ENCODE measurements around the gene MBP. TPM values are rescaled to one million over a fixed set of nuclear protein-coding genes. Genes with fewer than 3 reads are reported as not detected.

The MBP gene
- total RNA-seq, 1 experiment from 2014 or later, result not detected

DNA sequence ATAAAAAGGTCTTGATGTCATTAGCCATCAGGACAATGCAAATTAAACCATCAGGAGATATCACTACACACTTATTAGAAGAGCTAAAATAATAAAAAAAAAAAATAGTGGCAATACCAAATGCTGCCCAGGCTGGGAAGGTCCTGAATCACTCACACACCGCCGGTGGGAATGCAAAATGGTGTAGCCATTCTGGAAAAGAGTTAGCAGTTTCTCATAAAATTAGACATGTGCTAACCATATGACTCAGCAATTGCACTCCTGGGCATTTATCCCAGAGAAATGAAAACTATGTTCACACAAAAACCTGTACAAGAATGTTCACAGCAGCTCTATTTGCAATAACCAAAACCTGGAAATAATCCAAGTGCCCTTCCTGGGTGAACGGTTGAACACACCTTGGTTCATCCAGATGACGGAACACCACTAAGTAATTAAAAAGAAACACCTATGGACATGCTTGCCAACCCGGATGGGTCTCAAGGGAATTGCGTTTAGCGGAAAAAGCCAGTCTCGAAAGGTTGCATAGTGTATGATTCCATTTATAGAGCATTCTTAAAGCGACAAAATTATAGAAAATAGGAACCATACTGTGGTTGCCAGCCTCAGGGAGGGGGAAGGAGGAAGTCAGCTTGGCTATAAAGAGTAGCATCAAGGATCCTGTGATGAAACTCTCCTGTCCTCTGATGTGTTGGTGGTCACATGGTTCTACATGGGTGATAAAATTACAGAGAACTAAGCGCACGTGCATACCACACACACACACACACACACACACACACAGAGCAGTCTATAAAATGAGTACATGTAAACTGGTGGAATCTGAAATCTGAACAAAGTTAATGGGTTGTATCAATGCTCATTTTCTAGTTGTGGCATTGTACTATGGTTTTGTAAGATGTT, 4.6 kb downstream of the MBP start:
- no peak for DNase-seq (ENCODE audit: low spot score)
- intact Hi-C loops (cut with micrococcal nuclease; ENCODE audit: unreplicated experiment), result no loop called here
- H3K27me3 ChIP-seq (replicated peaks; ENCODE audit: insufficient read depth, low read depth, low read length, poor library complexity), result peaks cover 45% of the 10 kb centered on the region

DNA sequence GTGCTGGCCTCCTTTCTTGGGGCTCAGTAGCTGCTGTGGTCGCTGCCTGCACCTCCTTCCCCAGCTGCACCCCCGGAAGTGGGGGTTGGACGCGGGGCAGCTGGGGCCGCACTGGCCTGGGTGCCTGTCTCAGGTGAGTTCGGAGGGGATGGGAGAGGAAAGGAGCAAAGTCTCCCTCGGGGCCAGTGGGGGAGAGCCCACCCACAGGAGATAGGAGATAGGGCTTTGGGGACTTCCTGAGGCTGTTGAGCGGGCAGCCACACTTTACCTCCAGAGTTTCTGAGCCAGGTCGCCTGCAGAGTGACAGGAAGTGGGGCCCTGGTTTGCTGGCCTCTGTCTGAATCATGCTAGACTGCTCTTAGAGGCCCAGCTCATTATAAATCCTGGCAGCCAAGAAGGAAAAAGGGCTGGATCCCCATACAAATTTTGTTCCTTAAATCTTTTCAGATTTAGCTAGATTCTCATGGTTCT, 8.1 kb downstream of the MBP start:
- TF ChIP-seq, protein P1, sequence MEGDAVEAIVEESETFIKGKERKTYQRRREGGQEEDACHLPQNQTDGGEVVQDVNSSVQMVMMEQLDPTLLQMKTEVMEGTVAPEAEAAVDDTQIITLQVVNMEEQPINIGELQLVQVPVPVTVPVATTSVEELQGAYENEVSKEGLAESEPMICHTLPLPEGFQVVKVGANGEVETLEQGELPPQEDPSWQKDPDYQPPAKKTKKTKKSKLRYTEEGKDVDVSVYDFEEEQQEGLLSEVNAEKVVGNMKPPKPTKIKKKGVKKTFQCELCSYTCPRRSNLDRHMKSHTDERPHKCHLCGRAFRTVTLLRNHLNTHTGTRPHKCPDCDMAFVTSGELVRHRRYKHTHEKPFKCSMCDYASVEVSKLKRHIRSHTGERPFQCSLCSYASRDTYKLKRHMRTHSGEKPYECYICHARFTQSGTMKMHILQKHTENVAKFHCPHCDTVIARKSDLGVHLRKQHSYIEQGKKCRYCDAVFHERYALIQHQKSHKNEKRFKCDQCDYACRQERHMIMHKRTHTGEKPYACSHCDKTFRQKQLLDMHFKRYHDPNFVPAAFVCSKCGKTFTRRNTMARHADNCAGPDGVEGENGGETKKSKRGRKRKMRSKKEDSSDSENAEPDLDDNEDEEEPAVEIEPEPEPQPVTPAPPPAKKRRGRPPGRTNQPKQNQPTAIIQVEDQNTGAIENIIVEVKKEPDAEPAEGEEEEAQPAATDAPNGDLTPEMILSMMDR (conservative IDR thresholded peaks at IDR 0.05; ENCODE audit: low read depth, low read length), result no peak
- no peak for TF ChIP-seq EZH2 (IDR thresholded peaks at IDR 0.05; ENCODE audit: borderline replicate concordance, low read depth, low read length, poor library complexity, severe bottlenecking)
- peaks cover 5% of the 10 kb centered on the region for H3K4me1 ChIP-seq (ENCODE audit: insufficient read depth, low read length, poor library complexity, severe bottlenecking)
- CTCF ChIA-PET, result no interaction called here
- H3K4me3 ChIP-seq (ENCODE audit: low read depth, low read length, poor library complexity, severe bottlenecking), result no peak overlapping the region
- peak; percentile 27 for DNase-seq (ENCODE audit: low spot score)
- POLR2A ChIA-PET (ENCODE audit: low non-redundant PET), result no interaction called here
- peaks cover 9% of the 10 kb centered on the region for H3K27me3 ChIP-seq (replicated peaks; ENCODE audit: insufficient read depth, low read depth, low read length, poor library complexity)
- H3K9me3 ChIP-seq (ENCODE audit: low read depth, low read length, poor library complexity, severe bottlenecking), result no peaks in the 10 kb centered on the region
- BruUV-seq (replicated peaks), result no TSS peak
- no peak overlapping the region for H3K27ac ChIP-seq (ENCODE audit: low read depth, low read length, poor library complexity, severe bottlenecking)
- intact Hi-C loops (cut with micrococcal nuclease; ENCODE audit: unreplicated experiment), result no loop called here
- no peaks in the 10 kb centered on the region for H3K36me3 ChIP-seq (ENCODE audit: insufficient read depth, low read length, poor library complexity, severe bottlenecking)

More for the DNA sequence above, 4.6 kb downstream of the MBP start:
- BruUV-seq (replicated peaks), result no TSS peak
- Histone ChIP-seq H3K36me3 (ENCODE audit: insufficient read depth, low read length, poor library complexity, severe bottlenecking) (no peaks in the 10 kb centered on the region), H3K9me3 (ENCODE audit: low read depth, low read length, poor library complexity, severe bottlenecking) (no peaks in the 10 kb centered on the region), H3K4me1 (ENCODE audit: insufficient read depth, low read length, poor library complexity, severe bottlenecking) (peaks cover 9% of the 10 kb centered on the region), H3K4me3 (ENCODE audit: low read depth, low read length, poor library complexity, severe bottlenecking) (no peak overlapping the region), H3K27ac (ENCODE audit: low read depth, low read length, poor library complexity, severe bottlenecking) (no peak overlapping the region)
- CTCF ChIA-PET, result no interaction called here
- no peak for TF ChIP-seq EZH2 (IDR thresholded peaks at IDR 0.05; ENCODE audit: borderline replicate concordance, low read depth, low read length, poor library complexity, severe bottlenecking)
- TF ChIP-seq, protein P1 (conservative IDR thresholded peaks at IDR 0.05; ENCODE audit: low read depth, low read length), result no peak
- POLR2A ChIA-PET (ENCODE audit: low non-redundant PET), result no interaction called here

DNA sequence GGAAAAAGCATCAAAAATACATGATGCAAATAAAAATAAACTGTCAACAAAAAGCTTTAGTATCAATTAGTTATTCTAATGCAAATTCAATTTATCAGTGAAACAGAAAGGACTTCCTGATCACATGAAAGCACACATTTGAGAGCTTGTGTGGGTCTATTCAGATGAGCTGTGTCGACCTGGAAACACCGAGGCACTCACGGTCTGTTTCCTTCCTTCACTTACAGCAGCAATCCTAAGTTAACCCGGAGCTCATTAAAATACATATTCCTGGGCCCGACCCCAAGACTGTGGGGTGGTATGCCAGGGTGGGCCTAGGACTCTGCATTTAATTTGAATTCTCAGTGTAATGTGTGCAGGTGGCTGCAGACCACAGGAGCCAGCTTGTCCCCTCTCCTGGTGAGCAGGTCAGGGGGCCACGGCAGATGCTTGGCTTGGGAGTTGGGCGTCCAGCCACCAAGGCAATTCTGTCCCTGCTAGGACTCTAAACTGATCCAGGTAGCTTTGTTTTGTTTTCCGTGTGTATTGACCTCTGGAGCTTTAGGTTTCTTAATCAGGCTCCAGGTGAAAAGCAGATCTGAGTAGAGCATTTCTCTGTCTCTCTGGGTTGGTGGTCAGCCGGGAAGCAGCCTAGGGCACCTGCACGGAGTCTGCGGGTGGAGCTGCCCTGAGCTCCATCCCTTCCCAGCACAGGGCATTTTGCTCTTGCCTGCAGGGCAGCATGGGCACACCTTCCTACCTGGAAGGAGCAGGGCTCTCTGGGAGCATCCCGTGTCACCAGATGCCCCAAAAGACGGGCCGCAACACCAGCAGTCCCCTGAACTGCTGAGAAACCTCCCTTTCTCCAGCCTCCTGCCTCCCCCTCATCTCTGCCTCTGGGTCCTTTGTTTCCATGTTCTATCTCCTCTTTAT, 9.0 kb downstream of the MBP start:
- intact Hi-C loops (cut with micrococcal nuclease; ENCODE audit: unreplicated experiment), result no loop called here
- no TSS peak for BruUV-seq (replicated peaks)
- Histone ChIP-seq H3K27me3 (replicated peaks; ENCODE audit: insufficient read depth, low read depth, low read length, poor library complexity) (peaks cover 4% of the 10 kb centered on the region), H3K9me3 (ENCODE audit: low read depth, low read length, poor library complexity, severe bottlenecking) (no peaks in the 10 kb centered on the region), H3K4me3 (ENCODE audit: low read depth, low read length, poor library complexity, severe bottlenecking) (no peak overlapping the region), H3K36me3 (ENCODE audit: insufficient read depth, low read length, poor library complexity, severe bottlenecking) (no peaks in the 10 kb centered on the region), H3K27ac (ENCODE audit: low read depth, low read length, poor library complexity, severe bottlenecking) (no peak overlapping the region), H3K4me1 (ENCODE audit: insufficient read depth, low read length, poor library complexity, severe bottlenecking) (peaks cover 5% of the 10 kb centered on the region)
- TF ChIP-seq, protein P1 (conservative IDR thresholded peaks at IDR 0.05; ENCODE audit: low read depth, low read length), result no peak
- TF ChIP-seq EZH2 (IDR thresholded peaks at IDR 0.05; ENCODE audit: borderline replicate concordance, low read depth, low read length, poor library complexity, severe bottlenecking), result no peak
- ChIA-PET POLR2A (ENCODE audit: low non-redundant PET) (no interaction called here), CTCF (no interaction called here)
- no peak for DNase-seq (ENCODE audit: low spot score)
